IMR-90 (cell line): Measurements from ENCODE around the gene AOPEP. TPM values are rescaled to one million over a fixed set of nuclear protein-coding genes. Genes with fewer than 3 reads are reported as not detected.

Experiments
- ATAC-seq: fragments of 200-7000 bp; cut with Tn5 transposase; 2 replicates; pipeline ENCODE4 v1.9.1; 2020; ENCODE audit warnings: low read depth, mild to moderate bottlenecking, moderate library complexity
- BruUV-seq: library from RNA; stranded (reverse); fragments of 400-500 nt; replicated peaks from 2 replicates; lab custom pipeline; 2021; lab: Mats Ljungman, UMichigan
- CTCF ChIA-PET: fragments of 300-600 bp; formaldehyde crosslinking; extraction: SDS; loops from one replicate; lab custom pipeline; 2021; ENCODE audit warnings: antibody characterized with exemption; lab: Yijun Ruan, JAX
- POLR2A ChIA-PET: fragments of 300-600 bp; sonication (Branson Sonifier 250); formaldehyde crosslinking; loops from one replicate; lab custom pipeline; 2022; ENCODE audit warnings: antibody characterized with exemption; ENCODE audit not compliant: unreplicated experiment; lab: Charles Lee
- DNase-seq: peaks from one replicate; pipeline ENCODE4 v3.0.0; 2013
- H2AFZ ChIP-seq: replicated peaks from 2 replicates; pipeline ENCODE3; 2013; ENCODE audit warnings: low read length, mild to moderate bottlenecking; ENCODE audit not compliant: poor library complexity
- H2AK5ac ChIP-seq: 2 replicates; pipeline ENCODE4 v1.6.1; 2013; ENCODE audit warnings: low read depth, low read length, inconsistent platforms
- H2AK9ac ChIP-seq: replicated peaks from 2 replicates; pipeline ENCODE3; 2013; ENCODE audit warnings: mild to moderate bottlenecking, low read depth, low read length, moderate library complexity; ENCODE audit not compliant: poor library complexity
- H2BK120ac ChIP-seq: 2 replicates; pipeline ENCODE4 v1.6.1; 2013; ENCODE audit warnings: low read depth, low read length, inconsistent platforms
- H2BK15ac ChIP-seq: 3 replicates; pipeline ENCODE4 v1.6.1; 2013; ENCODE audit warnings: low read depth, low read length, inconsistent platforms
- H2BK20ac ChIP-seq: 2 replicates; pipeline ENCODE4 v1.6.1; 2013; ENCODE audit warnings: low read depth, mild to moderate bottlenecking, inconsistent platforms, low read length, moderate library complexity
- H2BK5ac ChIP-seq: 2 replicates; pipeline ENCODE4 v1.6.1; 2013; ENCODE audit warnings: mild to moderate bottlenecking, low read depth, low read length, inconsistent platforms; ENCODE audit not compliant: poor library complexity, severe bottlenecking
- H3K14ac ChIP-seq: replicated peaks from 2 replicates; pipeline ENCODE4 v1.6.1; 2013; ENCODE audit warnings: low read depth, low read length, inconsistent platforms
- H3K18ac ChIP-seq: 2 replicates; pipeline ENCODE4 v1.6.1; 2013; ENCODE audit warnings: low read depth, low read length, control low read depth
- H3K23ac ChIP-seq: 2 replicates; pipeline ENCODE4 v1.6.1; 2013; ENCODE audit warnings: low read depth, low read length, inconsistent platforms
- H3K27ac ChIP-seq: 2 replicates; pipeline ENCODE4 v1.5.1; 2013; ENCODE audit warnings: mild to moderate bottlenecking, control low read depth, low read length; ENCODE audit not compliant: insufficient read depth
- H3K27me3 ChIP-seq: 2 replicates; pipeline ENCODE4 v1.6.1; 2013; ENCODE audit warnings: low read length; ENCODE audit not compliant: control insufficient read depth, insufficient read depth
- H3K36me3 ChIP-seq: 2 replicates; pipeline ENCODE4 v1.6.1; 2013; ENCODE audit warnings: low read length, mixed read lengths; ENCODE audit not compliant: control insufficient read depth, insufficient read depth
- H3K4ac ChIP-seq: 2 replicates; pipeline ENCODE4 v1.6.1; 2013; ENCODE audit warnings: low read depth, low read length, inconsistent platforms
- H3K4me1 ChIP-seq: 2 replicates; pipeline ENCODE4 v1.6.1; 2013; ENCODE audit warnings: low read length, mixed read lengths; ENCODE audit not compliant: control insufficient read depth, insufficient read depth
- H3K4me2 ChIP-seq: 2 replicates; pipeline ENCODE4 v1.6.1; 2013; ENCODE audit warnings: low read depth, mild to moderate bottlenecking, control low read depth, low read length, moderate library complexity
- H3K4me3 ChIP-seq: 2 replicates; pipeline ENCODE4 v1.5.1; 2013; ENCODE audit warnings: low read depth, mild to moderate bottlenecking, control low read depth, low read length, moderate library complexity; ENCODE audit not compliant: insufficient read depth
- H3K56ac ChIP-seq: 2 replicates; pipeline ENCODE4 v1.6.1; 2013; ENCODE audit warnings: low read length, inconsistent platforms; ENCODE audit not compliant: insufficient read depth; ENCODE audit errors: extremely low read depth
- H3K79me1 ChIP-seq, 2 experiments: 2 replicates each; pipeline ENCODE4 v1.6.1; 2013; ENCODE audit warnings: low read length in 2 of 2, inconsistent platforms in 1 of 2, low read depth in 1 of 2
- H3K9ac ChIP-seq: 2 replicates; pipeline ENCODE4 v1.6.1; 2013; ENCODE audit warnings: low read depth, low read length, control low read depth
- H3K9me1 ChIP-seq: 2 replicates; pipeline ENCODE4 v1.6.1; 2013; ENCODE audit warnings: low read length, inconsistent platforms; ENCODE audit not compliant: insufficient read depth
- H3K9me3 ChIP-seq: 2 replicates; pipeline ENCODE4 v1.6.1; 2013; ENCODE audit warnings: low read length; ENCODE audit not compliant: control insufficient read depth, insufficient read depth
- H4K20me1 ChIP-seq: 2 replicates; pipeline ENCODE4 v1.6.1; 2013; ENCODE audit warnings: low read length, inconsistent platforms; ENCODE audit not compliant: insufficient read depth
- H4K5ac ChIP-seq: 2 replicates; pipeline ENCODE4 v1.6.1; 2013; ENCODE audit warnings: mild to moderate bottlenecking, low read depth, low read length, control low read depth
- H4K8ac ChIP-seq, 2 experiments: 2 replicates each; pipeline ENCODE4 v1.6.1; 2013; ENCODE audit warnings: low read depth in 2 of 2, low read length in 2 of 2, control low read depth in 1 of 2, inconsistent platforms in 1 of 2
- H4K91ac ChIP-seq: 2 replicates; pipeline ENCODE4 v1.6.1; 2013; ENCODE audit warnings: low read depth, low read length, inconsistent platforms; ENCODE audit not compliant: insufficient read depth
- BHLHE40 ChIP-seq: fragments of 150-350 bp; IDR thresholded peaks from 2 replicates; pipeline ENCODE4 v1.6.1; 2016; ENCODE audit warnings: mild to moderate bottlenecking, low read depth, low read length
- MAFK ChIP-seq: IDR thresholded peaks from 2 replicates; pipeline ENCODE4 v1.6.1; 2012; ENCODE audit warnings: low read depth, low read length, improper control_type of control experiment
- MXI1 ChIP-seq: IDR thresholded peaks from 2 replicates; pipeline ENCODE4 v1.6.1; 2012; ENCODE audit warnings: low read depth, mild to moderate bottlenecking, low read length, moderate library complexity, borderline replicate concordance
- NFE2L2 ChIP-seq: fragments of 150-350 bp; IDR thresholded peaks from 2 replicates; pipeline ENCODE4 v1.6.1; 2016; ENCODE audit warnings: low read depth, mild to moderate bottlenecking, low read length
- RAD21 ChIP-seq: IDR thresholded peaks from 2 replicates; pipeline ENCODE4 v1.6.1; 2012; ENCODE audit warnings: low read length, improper control_type of control experiment
- RCOR1 ChIP-seq: IDR thresholded peaks from 2 replicates; pipeline ENCODE4 v1.6.1; 2012; ENCODE audit warnings: mild to moderate bottlenecking, low read length, improper control_type of control experiment; ENCODE audit not compliant: insufficient replicate concordance
- SMC3 ChIP-seq: fragments of 150-350 bp; IDR thresholded peaks from 2 replicates; pipeline ENCODE4 v1.6.1; 2016; ENCODE audit warnings: low read depth, mild to moderate bottlenecking, antibody characterized with exemption, low read length, moderate library complexity
- WGBS, 2 experiments: methylation state at CpG; one replicate each; pipeline versions ENCODE4 v1.1.5 to v1.1.7; 2013; ENCODE audit warnings: missing lambda C conversion rate in 2 of 2; ENCODE audit not compliant: insufficient read length in 1 of 2; ENCODE audit errors: extremely low coverage in 2 of 2; 5-methylcytosine and 5-hydroxymethylcytosine counted together
- dilution Hi-C: fragments of 300-500 bp; cut with HindIII; formaldehyde crosslinking; loops from one replicate; pipeline ENCODE4 v1.14.3; 2018; ENCODE audit warnings: low sequenced_read_pairs; ENCODE audit not compliant: unreplicated experiment
- in situ Hi-C: fragments of 300-500 bp; cut with MboI; formaldehyde crosslinking; loops from 3 replicates; pipeline ENCODE4 v1.14.3; 2019; ENCODE audit warnings: low sequenced_read_pairs, inconsistent platforms, mixed read lengths
- intact Hi-C: fragments of 100-400 bp; cut with micrococcal nuclease; formaldehyde crosslinking; loops from 2 replicates; pipeline ENCODE4 v1.10.0; 2022
- polyA plus RNA-seq, 3 experiments: library from polyadenylated mRNA; depleted of rRNA; stranded (reverse); fragments of >200 nt; gene quantifications; 2 replicates each; pipeline ENCODE4 v1.2.3, GENCODE V29; 2012; ENCODE audit warnings: low replicate concordance in 1 of 3
- total RNA-seq: library from RNA; depleted of rRNA; stranded (reverse); fragments of >200 nt; gene quantifications from 2 replicates; pipeline ENCODE4 v1.2.3, GENCODE V29; 2012
- TF ChIP-seq, protein P1 (sequence below): fragments of 150-350 bp; IDR thresholded peaks from 2 replicates; pipeline ENCODE4 v1.6.1; 2017; ENCODE audit warnings: mild to moderate bottlenecking, antibody characterized with exemption, low read length, low read depth
- TF ChIP-seq, protein P2 (sequence below): fragments of 150-350 bp; IDR thresholded peaks from 2 replicates; pipeline ENCODE4 v1.6.1; 2016; ENCODE audit warnings: low read depth, mild to moderate bottlenecking, low read length, moderate library complexity, borderline replicate concordance
- TF ChIP-seq, protein P3 (sequence below): conservative IDR thresholded peaks from 2 replicates; pipeline ENCODE4 v1.5.1; 2012; ENCODE audit warnings: mild to moderate bottlenecking, low read depth, low read length, improper control_type of control experiment

The AOPEP gene
- total and polyA plus RNA-seq, 2 of the 4 experiments (the other 2 are of a cell fraction), result 34.9 to 38.7 TPM

DNA sequence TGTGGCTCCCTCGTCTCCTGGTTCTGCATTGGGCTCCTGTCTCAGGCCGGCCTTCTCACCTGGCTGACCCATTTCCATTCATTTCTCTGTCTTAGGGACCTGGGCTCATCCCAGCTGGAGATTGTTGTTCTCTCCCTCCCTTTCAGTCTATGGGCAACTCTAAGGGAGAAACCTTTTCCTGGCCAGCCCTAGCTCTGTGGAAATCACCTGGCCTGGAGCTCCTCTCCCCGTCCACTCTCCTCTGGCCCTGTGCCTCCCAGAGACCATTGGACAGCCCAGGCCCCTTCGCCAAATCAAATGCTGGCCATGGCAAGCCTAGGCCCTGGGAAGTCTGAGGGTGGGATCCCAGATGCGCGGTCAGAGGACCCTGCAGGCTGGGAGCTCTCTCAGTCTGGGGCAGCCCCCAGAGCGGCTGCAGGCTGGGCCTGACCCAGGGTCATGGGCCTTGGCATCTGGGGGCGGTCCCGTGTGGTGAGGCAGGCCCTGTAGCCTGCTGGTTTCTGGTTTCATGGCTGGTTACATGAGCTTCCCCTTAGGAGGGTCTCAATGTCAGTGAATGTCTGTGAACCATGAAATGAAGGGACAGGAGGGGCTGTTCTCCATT is 253.5 kb downstream of the AOPEP start:
- CTCF ChIA-PET, result no interaction called here
- intact Hi-C loops (no loop called here), in situ Hi-C loops (no loop called here), dilution Hi-C loops (no loop called here)
- Histone ChIP-seq H2BK15ac (no peak overlapping the region), H2BK5ac (no peak overlapping the region), H2BK20ac (no peak overlapping the region), H3K4me3 (no peak overlapping the region), H3K9me1 (no peaks in the 10 kb centered on the region; the same call in 1 of the 2 replicates), H2AK5ac (no peak overlapping the region), H4K91ac (no peak overlapping the region), H3K27me3 (no peaks in the 10 kb centered on the region), H4K20me1 (no peaks in the 10 kb centered on the region), H4K8ac (no peak overlapping the region), H3K4me2 (no peak overlapping the region), H2AFZ (no peak overlapping the region), H3K79me1 (no peaks in the 10 kb centered on the region; a peak in 1 of 4 replicates), H3K36me3 (no peaks in the 10 kb centered on the region), H4K5ac (no peak overlapping the region), H3K9ac (no peak overlapping the region), H3K4ac (no peak overlapping the region), H3K56ac (no peak overlapping the region), H3K27ac (no peak overlapping the region), H2BK120ac (no peak overlapping the region), H3K9me3 (no peaks in the 10 kb centered on the region), H3K23ac (no peak overlapping the region), H3K14ac (no peak overlapping the region), H3K4me1 (peaks cover 1% of the 10 kb centered on the region; the same call in 1 of the 2 replicates), H2AK9ac (peak overlapping the region; percentile 19), H3K18ac (no peak overlapping the region)
- POLR2A ChIA-PET, result no interaction called here
- BruUV-seq, result no TSS peak
- ATAC-seq, result no peak
- 92% methylated on average over 4 of the region's 9 CpGs; no CpG with 5 or more reads in 1 of the 2 experiments for WGBS, 2 experiments
- no peak for DNase-seq
- TF ChIP-seq MXI1 (no peak), NFE2L2 (no peak), SMC3 (no peak), MAFK (no peak), RCOR1 (no peak), BHLHE40 (no peak), RAD21 (no peak)
- TF ChIP-seq, protein P1, sequence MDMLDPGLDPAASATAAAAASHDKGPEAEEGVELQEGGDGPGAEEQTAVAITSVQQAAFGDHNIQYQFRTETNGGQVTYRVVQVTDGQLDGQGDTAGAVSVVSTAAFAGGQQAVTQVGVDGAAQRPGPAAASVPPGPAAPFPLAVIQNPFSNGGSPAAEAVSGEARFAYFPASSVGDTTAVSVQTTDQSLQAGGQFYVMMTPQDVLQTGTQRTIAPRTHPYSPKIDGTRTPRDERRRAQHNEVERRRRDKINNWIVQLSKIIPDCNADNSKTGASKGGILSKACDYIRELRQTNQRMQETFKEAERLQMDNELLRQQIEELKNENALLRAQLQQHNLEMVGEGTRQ, result no peak
- TF ChIP-seq, protein P2, sequence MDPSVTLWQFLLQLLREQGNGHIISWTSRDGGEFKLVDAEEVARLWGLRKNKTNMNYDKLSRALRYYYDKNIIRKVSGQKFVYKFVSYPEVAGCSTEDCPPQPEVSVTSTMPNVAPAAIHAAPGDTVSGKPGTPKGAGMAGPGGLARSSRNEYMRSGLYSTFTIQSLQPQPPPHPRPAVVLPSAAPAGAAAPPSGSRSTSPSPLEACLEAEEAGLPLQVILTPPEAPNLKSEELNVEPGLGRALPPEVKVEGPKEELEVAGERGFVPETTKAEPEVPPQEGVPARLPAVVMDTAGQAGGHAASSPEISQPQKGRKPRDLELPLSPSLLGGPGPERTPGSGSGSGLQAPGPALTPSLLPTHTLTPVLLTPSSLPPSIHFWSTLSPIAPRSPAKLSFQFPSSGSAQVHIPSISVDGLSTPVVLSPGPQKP, result no peak
- TF ChIP-seq, protein P3, sequence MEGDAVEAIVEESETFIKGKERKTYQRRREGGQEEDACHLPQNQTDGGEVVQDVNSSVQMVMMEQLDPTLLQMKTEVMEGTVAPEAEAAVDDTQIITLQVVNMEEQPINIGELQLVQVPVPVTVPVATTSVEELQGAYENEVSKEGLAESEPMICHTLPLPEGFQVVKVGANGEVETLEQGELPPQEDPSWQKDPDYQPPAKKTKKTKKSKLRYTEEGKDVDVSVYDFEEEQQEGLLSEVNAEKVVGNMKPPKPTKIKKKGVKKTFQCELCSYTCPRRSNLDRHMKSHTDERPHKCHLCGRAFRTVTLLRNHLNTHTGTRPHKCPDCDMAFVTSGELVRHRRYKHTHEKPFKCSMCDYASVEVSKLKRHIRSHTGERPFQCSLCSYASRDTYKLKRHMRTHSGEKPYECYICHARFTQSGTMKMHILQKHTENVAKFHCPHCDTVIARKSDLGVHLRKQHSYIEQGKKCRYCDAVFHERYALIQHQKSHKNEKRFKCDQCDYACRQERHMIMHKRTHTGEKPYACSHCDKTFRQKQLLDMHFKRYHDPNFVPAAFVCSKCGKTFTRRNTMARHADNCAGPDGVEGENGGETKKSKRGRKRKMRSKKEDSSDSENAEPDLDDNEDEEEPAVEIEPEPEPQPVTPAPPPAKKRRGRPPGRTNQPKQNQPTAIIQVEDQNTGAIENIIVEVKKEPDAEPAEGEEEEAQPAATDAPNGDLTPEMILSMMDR, result no peak
